ENCODE data around the gene ADGRD2.

The ADGRD2 gene

DNA sequence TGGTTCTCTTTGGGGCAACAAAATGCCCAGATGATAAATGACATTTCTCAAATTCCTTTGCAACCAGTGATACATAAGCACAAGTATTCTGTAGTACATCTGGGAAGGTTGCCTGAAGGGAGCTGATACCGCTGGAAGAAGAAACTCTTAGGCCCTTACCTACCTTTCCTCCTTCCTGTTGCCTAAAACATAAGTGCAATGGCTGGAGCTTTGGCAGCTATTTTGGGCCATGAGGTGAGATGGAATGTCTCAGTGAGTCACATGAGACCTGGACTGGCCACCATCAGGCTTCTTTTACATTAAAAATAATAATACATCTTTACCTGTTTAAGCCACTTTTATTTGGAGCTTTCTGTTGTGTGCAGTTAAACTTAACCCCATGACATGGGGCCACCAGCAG, 11.2 kb upstream of the ADGRD2 start:
- no peak for DNase-seq

GRCh38 chr9:124439686-124440243, 10.5 kb upstream of the ADGRD2 start:
- DNase-seq, result no peak

DNA sequence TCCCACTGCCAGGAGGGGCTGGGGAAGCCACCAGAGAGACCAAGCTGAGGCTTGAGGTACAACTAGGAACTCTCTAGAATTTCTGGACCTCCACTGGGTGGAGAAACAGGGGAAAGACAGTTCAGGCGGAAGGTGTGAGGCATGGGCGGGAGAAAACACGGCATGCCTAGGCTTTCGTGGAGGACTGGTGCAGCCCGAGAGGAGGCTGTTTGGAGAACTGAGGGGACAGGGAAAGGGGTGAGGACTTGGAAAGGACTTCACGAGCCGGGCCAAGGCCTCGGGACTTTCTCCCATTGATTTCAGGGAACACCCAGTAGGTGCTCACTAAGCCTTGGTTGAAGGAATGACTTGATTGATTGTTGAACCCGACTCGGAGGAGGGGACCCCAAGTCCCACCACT, 9.5 kb upstream of the ADGRD2 start:
- no peak for DNase-seq

GRCh38 chr9:124441291-124441690, 9.0 kb upstream of the ADGRD2 start:
- no peak for DNase-seq

GRCh38 chr9:124442379-124442778, 7.9 kb upstream of the ADGRD2 start:
- no peak for DNase-seq

- DNase-seq, result no peak
Measured at GRCh38 chr9:124442826-124443225, 7.4 kb upstream of the ADGRD2 start.

GRCh38 chr9:124443625-124444024, 6.6 kb upstream of the ADGRD2 start:
- no peak for DNase-seq

GRCh38 chr9:124444166-124444565, 6.1 kb upstream of the ADGRD2 start:
- DNase-seq, result no peak

GRCh38 chr9:124447297-124447661, 3.0 kb upstream of the ADGRD2 start:
- no peak for DNase-seq

- no peak for DNase-seq
Measured at GRCh38 chr9:124448019-124448418, 2.2 kb upstream of the ADGRD2 start.

- no peak for DNase-seq
Measured at GRCh38 chr9:124449381-124450151, 685 bp upstream of the ADGRD2 start.

DNA sequence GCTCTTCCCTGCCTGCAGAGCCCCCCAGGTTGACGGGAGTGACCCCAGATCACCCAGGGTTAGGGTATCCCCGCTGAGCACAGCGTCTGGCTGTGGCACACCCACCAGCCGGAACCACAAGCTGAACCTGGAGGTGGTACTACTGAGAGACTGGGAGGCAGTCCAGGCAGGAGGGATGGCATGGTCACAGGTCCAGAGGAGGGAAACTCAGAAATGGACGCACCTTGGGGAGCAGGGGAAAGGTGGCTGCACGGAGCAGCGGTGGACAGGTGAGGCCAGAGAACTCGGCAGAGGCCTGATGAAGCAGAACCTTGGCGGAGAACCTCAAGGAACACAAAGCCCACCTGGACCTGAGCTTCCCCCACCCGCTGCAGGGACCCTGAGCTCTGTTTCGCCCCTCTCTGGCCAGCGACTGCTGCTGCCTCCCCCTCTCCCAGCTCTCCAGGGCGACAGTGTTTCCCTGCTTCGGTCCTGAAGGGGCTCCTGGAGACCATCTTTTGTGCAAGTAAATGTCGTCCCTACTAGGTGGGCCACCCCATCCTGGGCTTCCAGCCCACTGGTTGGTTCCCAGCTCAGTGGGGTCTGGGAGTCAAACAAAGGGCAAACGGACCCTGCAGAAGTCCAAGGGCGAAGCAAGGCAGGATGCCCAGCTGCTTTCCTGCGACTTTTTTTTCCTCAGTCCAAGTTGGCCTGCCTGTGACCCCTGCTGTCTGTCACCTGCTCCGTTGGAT, 845 bp downstream of the ADGRD2 start:
- no peak for DNase-seq

- DNase-seq, result no peak
Measured at GRCh38 chr9:124452326-124452725, 2.1 kb downstream of the ADGRD2 start.

DNA sequence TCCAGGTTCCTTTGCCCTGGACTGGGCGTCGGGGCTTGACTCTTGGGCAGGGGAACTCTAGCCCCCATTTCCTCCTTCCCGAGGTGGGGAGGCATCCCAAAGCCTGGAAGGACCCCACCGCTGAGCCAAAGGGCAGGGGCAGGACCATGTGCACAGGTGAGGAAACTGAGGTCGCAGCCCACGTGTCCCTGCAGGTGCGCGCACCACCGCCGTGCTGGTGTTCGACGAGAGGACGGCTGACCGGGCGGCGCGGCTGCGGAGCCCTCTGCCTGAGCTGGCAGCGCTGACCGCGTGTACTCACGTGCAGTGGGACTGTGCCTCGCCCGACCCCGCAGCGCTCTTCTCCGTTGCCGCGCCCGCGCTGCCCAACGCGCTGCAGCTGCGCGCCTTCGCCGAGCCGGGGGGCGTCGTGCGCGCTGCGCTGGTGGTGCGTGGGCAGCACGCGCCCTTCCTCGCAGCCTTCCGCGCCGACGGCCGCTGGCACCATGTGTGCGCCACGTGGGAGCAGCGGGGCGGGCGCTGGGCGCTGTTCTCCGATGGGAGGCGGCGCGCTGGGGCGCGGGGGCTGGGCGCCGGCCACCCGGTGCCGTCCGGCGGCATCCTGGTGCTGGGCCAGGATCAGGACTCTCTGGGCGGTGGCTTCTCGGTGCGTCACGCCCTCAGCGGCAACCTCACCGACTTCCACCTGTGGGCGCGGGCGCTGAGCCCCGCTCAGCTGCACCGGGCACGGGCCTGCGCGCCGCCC, 2.8 kb downstream of the ADGRD2 start:
- no peak for DNase-seq

DNA sequence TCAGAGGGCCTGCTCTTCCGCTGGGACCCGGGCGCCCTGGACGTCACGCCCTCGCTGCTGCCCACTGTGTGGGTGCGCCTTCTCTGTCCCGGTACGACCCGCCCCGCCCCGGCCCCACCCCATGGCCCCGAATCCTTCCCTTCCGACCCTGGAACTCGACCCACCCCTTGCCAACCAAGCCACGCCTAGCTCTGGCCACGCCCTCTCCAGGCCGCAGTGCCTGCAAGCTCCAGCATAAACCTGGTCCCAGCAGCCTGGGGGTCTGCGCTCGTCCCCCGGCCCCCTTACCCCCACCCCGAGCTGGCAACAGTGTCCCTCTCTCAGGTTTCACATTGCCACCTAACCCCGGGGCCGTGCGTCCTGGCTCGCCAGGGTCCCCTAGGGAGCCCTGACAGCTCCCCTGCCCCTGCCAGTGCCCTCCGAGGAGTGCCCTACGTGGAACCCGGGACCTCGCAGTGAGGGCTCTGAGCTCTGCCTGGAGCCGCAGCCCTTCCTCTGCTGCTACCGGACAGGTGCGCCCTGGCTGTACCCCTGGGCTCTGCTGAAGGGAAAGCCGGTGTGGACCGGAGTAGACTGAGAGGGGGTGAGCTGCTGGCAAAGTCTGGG, 3.4 kb downstream of the ADGRD2 start:
- DNase-seq, result no peak

GRCh38 chr9:124454296-124454695, 4.0 kb downstream of the ADGRD2 start:
- DNase-seq, result no peak

DNA sequence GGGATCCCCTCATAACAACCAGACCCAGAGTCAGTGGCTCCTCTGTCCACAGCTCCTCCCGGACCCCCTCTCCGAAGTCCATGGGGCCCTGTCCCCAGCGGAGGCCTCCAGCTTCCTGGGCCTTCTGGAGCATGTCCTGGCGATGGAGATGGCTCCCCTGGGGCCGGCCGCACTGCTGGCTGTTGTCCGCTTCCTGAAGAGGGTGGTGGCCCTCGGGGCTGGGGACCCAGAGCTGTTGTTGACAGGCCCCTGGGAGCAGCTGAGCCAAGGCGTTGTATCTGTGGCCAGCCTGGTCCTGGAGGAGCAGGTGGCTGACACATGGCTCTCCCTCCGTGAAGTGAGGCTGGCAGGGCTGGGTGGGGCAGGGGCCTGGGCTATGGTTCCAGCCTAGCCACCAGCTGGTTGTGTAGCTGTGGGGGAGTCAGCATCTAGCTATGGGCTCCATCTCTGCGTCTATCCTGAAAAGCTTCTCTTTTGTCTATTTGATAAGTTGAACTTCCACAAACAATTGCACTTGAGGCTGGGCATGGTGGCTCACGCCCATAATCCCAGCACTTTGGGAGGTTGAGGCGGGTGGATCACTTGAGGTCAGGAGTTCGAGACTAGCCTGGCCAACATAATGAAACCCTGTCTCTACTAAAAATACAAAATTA, 4.7 kb downstream of the ADGRD2 start:
- no peak for DNase-seq

DNA sequence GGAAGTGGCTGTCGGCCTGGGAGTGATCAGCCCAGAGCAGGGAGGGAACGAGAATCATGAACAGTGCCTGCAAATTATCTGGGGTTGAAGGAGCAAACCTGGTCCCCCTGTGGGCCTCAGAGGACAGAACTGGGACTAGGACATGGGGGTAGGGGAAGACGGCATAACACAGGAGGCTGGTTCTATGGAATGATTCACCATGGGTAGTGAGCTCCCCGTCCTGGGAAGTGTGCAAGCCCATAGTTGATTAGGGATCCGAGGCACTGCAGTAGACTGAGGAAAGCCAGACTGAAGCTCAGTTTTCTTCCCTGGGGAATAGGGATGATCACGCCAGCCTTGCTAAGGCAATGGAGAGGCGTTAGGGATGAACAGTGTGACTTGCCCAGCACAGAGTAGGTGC, 5.6 kb downstream of the ADGRD2 start:
- DNase-seq, result no peak

- no peak for DNase-seq
Measured at GRCh38 chr9:124456341-124457078, 6.3 kb downstream of the ADGRD2 start.

DNA sequence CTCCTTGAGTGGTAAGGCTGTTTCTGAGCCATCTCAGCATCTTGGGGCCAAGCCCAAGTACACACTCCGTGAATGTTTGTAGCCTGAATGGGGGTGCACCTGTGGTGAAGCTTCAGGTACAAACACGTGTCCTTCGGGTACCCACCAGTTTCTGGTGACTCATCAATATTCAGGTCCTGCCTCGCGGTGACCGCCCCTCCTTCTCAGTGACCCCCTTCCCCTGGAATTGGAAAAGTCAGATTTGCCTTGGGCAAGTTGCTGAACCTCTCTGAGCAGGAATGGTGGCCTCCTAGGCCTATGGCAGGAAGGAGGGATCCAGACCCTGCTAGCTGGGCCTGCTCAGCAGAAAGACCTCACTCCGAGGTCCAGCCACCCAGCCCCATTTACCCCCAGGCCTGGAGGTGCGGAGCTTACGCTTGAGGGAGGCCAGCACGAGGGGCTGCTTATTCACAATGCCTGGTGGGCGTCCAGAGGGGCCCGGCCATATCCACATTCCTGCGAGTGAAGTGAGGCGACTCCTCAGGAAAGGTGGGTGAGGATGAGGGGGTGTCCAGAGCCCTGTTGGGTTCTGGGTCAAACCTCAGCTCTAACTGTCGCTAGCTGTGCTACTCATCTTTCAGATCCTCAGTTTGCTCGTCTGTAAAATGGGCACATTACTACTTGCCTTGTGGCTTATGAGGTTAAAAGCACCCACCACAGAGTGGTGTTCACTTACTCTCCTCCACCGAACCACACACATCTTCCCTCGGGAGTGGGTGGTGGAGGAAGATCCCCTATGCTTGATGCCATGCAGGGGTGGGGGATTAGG, 7.0 kb downstream of the ADGRD2 start:
- no peak for DNase-seq

GRCh38 chr9:124457887-124458431, 7.7 kb downstream of the ADGRD2 start:
- no peak for DNase-seq
